Osteoblast (primary cell): ENCODE data around the gene DDX43. TPM values are rescaled to one million over a fixed set of nuclear protein-coding genes. Genes with fewer than 3 reads are reported as not detected.
"Not testable (repeated sequence)": the region's sequence is repeated elsewhere in the genome, so short reads cannot be mapped to it uniquely, and the experiment has no call there.

Experiments
- DNase-seq: peaks from one replicate; pipeline ENCODE4 v3.0.0; 2011; ENCODE audit warnings: low spot score, mixed read lengths; ENCODE audit not compliant: insufficient read length; ENCODE audit errors: missing footprints
- H2AFZ ChIP-seq: 2 replicates; pipeline ENCODE4 v1.6.0; 2011; ENCODE audit warnings: mild to moderate bottlenecking, low read length
- H3K27ac ChIP-seq: 2 replicates; pipeline ENCODE4 v1.5.1; 2011; ENCODE audit warnings: mild to moderate bottlenecking, low read depth, low read length, moderate library complexity
- H3K27me3 ChIP-seq: 2 replicates; pipeline ENCODE4 v1.6.0; 2012; ENCODE audit warnings: mild to moderate bottlenecking, control low read depth, inconsistent platforms, low read length, moderate library complexity; ENCODE audit not compliant: insufficient read depth
- H3K36me3 ChIP-seq: 2 replicates; pipeline ENCODE4 v1.5.1; 2011; ENCODE audit warnings: mild to moderate bottlenecking, low read length, control low read depth, moderate library complexity; ENCODE audit not compliant: insufficient read depth
- H3K4me1 ChIP-seq: 2 replicates; pipeline ENCODE4 v1.5.1; 2011; ENCODE audit warnings: mild to moderate bottlenecking, low read length, control low read depth, moderate library complexity; ENCODE audit not compliant: insufficient read depth
- H3K4me2 ChIP-seq: 2 replicates; pipeline ENCODE4 v1.6.0; 2011; ENCODE audit warnings: mild to moderate bottlenecking, low read length; ENCODE audit not compliant: insufficient read depth
- H3K4me3 ChIP-seq: fragments of 200-600 bp; sonication (generic); 3 replicates; pipeline ENCODE4 v1.5.1; 2012; ENCODE audit warnings: mild to moderate bottlenecking, low read length, inconsistent platforms; ENCODE audit not compliant: insufficient read depth
- H3K79me2 ChIP-seq: 2 replicates; pipeline ENCODE4 v1.6.0; 2012; ENCODE audit warnings: mild to moderate bottlenecking, low read length, control low read depth, inconsistent platforms; ENCODE audit not compliant: insufficient read depth
- H3K9me3 ChIP-seq: 2 replicates; pipeline ENCODE4 v1.5.1; 2011; ENCODE audit warnings: low read depth, low read length, control low read depth
- H4K20me1 ChIP-seq: 2 replicates; pipeline ENCODE4 v1.6.0; 2012; ENCODE audit warnings: mild to moderate bottlenecking, low read length, control low read depth; ENCODE audit not compliant: insufficient read depth
- total RNA-seq: library from RNA; depleted of rRNA; stranded (reverse); fragments of >200 nt; gene quantifications from 2 replicates; pipeline ENCODE4 v1.2.3, GENCODE V29; 2012
- TF ChIP-seq, protein P1 (sequence below): IDR thresholded peaks from 2 replicates; pipeline ENCODE4 v1.5.1; 2011; ENCODE audit warnings: mild to moderate bottlenecking, low read depth, low read length, moderate library complexity; ENCODE audit errors: extremely low read depth

DDX43 gene
- total RNA-seq, 1 donor, result 8.7 TPM

DNA sequence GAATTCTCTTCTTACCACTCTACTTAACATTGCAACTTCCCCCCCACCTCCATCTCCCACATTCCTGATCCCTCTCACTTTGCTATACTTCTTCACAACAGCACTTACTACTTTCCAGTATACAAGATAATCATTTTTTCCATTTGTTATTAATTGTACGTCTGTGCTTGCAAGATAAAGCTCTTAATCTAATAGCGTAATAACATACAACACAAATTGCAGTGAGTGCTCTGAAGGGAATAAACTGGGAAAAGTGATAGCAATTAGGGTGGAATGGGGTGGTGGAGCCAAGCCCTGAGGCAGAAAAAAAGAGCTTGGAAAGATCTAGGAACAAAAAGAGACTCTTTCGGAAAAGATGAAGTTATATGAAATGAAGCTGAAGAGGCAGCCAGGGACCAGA, 48.9 kb downstream of the DDX43 start:
- no peak overlapping the region for H3K27ac ChIP-seq
- TF ChIP-seq, protein P1, sequence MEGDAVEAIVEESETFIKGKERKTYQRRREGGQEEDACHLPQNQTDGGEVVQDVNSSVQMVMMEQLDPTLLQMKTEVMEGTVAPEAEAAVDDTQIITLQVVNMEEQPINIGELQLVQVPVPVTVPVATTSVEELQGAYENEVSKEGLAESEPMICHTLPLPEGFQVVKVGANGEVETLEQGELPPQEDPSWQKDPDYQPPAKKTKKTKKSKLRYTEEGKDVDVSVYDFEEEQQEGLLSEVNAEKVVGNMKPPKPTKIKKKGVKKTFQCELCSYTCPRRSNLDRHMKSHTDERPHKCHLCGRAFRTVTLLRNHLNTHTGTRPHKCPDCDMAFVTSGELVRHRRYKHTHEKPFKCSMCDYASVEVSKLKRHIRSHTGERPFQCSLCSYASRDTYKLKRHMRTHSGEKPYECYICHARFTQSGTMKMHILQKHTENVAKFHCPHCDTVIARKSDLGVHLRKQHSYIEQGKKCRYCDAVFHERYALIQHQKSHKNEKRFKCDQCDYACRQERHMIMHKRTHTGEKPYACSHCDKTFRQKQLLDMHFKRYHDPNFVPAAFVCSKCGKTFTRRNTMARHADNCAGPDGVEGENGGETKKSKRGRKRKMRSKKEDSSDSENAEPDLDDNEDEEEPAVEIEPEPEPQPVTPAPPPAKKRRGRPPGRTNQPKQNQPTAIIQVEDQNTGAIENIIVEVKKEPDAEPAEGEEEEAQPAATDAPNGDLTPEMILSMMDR, result no peak
- H3K4me1 ChIP-seq, result no peaks in the 10 kb centered on the region
- no peak overlapping the region for H3K4me3 ChIP-seq
- H4K20me1 ChIP-seq, result no peaks in the 10 kb centered on the region
- DNase-seq, result no peak
- H2AFZ ChIP-seq, result no peak overlapping the region
- H3K79me2 ChIP-seq, result peaks cover 10% of the 10 kb centered on the region
- H3K4me2 ChIP-seq, result no peak overlapping the region
- no peaks in the 10 kb centered on the region for H3K27me3 ChIP-seq
- H3K9me3 ChIP-seq, result no peaks in the 10 kb centered on the region
- peaks cover 16% of the 10 kb centered on the region for H3K36me3 ChIP-seq

DNA sequence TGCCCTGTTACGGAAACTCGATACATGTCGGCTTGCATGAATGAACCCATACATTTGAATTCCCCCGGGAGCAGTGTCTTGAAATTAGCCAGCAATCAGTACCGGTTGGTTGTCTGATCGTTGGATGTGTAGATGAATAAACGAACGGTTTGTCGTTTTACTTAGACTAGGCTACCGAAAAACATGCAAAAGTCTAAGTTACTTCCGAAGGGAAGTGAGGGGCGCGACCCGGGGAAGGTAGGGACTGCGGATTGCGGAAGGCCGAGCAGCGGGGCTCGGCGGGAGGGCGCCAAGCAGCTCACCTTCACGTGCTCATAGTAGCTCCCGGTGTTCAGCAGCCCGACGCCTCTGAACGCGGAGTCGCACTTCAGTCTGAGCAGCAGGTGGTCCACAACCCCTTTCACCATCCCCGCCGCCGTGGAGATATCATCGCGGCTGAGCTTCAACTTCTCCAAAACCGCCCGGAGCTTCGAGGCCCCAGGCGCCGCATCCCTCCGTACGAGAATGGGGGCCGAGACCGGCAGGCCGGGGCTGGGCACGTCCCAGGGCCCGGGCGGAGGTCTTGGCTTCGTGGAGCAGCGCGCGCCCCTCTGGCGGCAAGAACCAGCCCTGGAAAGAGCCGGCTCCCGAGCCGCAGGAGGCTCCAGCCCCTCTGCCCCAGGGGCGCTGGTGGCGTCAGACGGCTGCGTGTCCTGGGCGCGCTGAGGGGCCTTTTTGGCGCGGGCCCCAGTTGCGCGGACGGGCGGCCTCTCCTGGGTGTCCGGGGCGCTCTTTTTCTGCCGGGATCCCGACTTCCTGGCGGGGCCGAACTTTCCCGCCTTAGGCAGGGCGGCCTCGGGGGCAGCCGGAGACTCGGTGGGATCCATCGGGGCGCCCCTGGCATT, 56.8 kb downstream of the DDX43 start:
- H4K20me1 ChIP-seq, result no peaks in the 10 kb centered on the region
- peaks cover 38% of the 10 kb centered on the region for H3K79me2 ChIP-seq
- peak overlapping the region; percentile 80 for H3K27ac ChIP-seq
- no peaks in the 10 kb centered on the region for H3K27me3 ChIP-seq
- no peaks in the 10 kb centered on the region for H3K9me3 ChIP-seq
- H3K4me3 ChIP-seq, result peak overlapping the region; percentile 77
- H3K4me1 ChIP-seq, result peaks cover 4% of the 10 kb centered on the region
- no peaks in the 10 kb centered on the region for H3K36me3 ChIP-seq
- TF ChIP-seq, protein P1, result no peak
- peak; percentile 87 for DNase-seq
- peak overlapping the region; percentile 82 for H3K4me2 ChIP-seq
- peak overlapping the region; percentile 96 for H2AFZ ChIP-seq

DNA sequence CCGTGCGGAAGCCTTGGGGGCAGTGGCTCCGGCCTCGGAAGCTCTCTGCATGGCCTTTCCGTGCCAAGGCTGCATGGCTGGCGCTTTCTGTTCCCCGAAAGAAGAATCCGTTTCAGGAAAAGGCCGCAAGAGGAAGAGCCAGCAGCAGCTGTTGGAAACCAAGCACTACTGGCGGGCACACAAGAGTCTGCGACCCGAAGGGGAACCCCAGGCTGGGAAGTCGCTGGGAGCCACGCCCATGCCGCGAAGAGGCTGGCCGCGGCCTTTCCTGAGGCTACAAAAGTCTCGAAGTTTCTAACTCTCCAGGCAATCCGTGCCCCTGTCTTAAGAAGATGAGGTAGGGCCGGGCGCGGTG, 57.5 kb downstream of the DDX43 start, which contains the start of gene CGAS:
CGAS (minus strand) TSS at position 191 of the 355 bp plus-strand sequence; CDS start at position 75, 116 bp downstream.
- Histone ChIP-seq H3K27me3 (no peaks in the 10 kb centered on the region), H3K9me3 (no peaks in the 10 kb centered on the region), H3K4me1 (peaks cover 4% of the 10 kb centered on the region), H2AFZ (peak within 1 kb of the TSS; percentile 96), H3K4me3 (peak within 1 kb of the TSS; percentile 77), H3K79me2 (peaks cover 38% of the 10 kb centered on the region), H4K20me1 (no peaks in the 10 kb centered on the region), H3K36me3 (no peaks in the 10 kb centered on the region), H3K27ac (peak within 1 kb of the TSS; percentile 80), H3K4me2 (peak within 1 kb of the TSS; percentile 82)
- TF ChIP-seq, protein P1, result no peak
- DNase-seq, result peak; percentile 90

DNA sequence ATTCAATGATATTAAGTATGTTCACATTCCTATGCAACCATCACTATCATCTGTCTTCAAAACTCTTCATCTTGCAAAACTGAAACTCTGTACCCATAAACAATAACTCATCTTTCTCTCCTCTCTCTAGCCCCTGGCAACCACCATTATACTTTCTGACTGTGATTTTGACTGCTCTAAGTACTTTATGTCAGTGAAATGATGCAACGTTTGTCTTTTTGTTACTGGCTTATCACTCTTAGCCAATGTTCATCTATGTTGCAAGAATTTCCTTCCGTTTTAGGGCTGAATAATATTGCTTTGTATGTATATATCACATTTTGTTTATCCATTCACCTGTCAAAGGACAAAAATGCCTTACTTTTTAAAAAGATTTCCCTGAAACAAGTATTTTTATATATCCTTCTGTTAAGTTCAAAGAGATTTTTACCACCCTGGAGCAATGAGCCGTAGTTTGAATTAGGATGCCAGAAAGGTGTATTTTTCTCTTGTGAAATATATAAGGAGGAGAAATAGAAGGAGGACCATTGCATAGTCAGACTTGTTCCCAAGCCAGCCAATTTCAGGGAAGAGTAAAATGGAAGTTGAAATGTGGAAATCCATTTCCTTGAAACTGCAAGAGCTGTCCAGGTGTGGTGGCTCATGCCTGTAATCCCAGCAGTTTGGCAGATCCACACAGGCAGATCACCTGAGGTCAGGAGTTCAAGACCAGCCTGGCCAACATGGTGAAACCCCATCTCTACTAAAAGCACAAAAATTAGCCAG, 61.4 kb downstream of the DDX43 start:
- Histone ChIP-seq H3K27ac (no peak overlapping the region), H4K20me1 (no peaks in the 10 kb centered on the region), H3K9me3 (no peaks in the 10 kb centered on the region), H3K4me1 (peaks cover 4% of the 10 kb centered on the region), H3K79me2 (peaks cover 13% of the 10 kb centered on the region), H2AFZ (peak overlapping the region; percentile 1), H3K27me3 (no peaks in the 10 kb centered on the region), H3K4me3 (no peak overlapping the region), H3K36me3 (no peaks in the 10 kb centered on the region), H3K4me2 (no peak overlapping the region)
- TF ChIP-seq, protein P1, result no peak
- DNase-seq, result no peak

DNA sequence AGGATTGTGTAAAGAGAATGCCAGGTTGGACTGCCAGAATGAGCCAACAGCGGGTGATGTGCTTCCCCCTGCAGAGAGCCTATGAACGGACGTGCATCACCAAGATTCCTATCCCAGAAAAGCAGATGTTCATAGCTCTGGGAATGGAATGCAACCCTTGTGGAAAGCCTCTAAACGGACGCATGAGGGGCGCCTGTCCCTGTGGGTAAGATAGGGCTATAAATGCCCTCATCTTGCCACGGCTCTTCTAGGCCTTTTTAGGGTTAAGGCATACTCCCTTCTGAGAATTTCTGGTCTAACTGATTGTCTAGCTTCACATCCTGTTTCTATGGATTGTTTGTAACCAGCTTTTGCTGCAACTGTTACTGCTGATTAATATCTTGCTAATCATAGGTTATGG, 64.8 kb downstream of the DDX43 start:
- peaks cover 25% of the 10 kb centered on the region for H3K79me2 ChIP-seq
- not testable (repeated sequence) for H3K9me3 ChIP-seq, H4K20me1 ChIP-seq, H3K4me2 ChIP-seq, H3K36me3 ChIP-seq, H3K27ac ChIP-seq, H3K4me1 ChIP-seq, DNase-seq, H2AFZ ChIP-seq, H3K27me3 ChIP-seq, H3K4me3 ChIP-seq
